ENCODE results near the gene CLEC9A.
"Not testable (repeated sequence)": the region's sequence is repeated elsewhere in the genome, so short reads cannot be mapped to it uniquely, and the experiment has no call there.

Gene CLEC9A

DNA sequence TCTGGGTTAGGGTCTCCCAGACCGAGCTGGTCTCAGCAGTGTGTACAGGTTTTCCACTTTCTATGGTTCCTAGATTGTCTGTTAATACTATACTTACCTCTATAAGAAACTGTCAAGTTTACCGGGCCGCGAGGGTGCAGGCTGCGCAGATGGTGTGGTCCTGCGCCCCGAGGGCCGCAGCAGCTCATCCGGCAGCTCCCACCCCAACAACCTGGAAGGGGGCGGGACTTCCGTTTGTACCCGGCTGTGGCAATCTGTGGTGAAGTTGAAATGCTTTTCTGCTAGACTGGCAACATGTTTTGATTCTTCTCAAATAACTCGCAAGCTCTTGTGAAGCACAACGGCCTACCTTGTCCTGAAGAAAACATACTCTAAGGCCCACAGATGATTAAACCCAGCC, at the start of gene CLEC9A:
TSS of gene CLEC9A (plus strand) at position 237 of the 400 bp plus-strand sequence. CDS start 22,006 bp downstream, outside the sequence.
- DNase-seq: no peak

- no peak for DNase-seq
Measured at GRCh38 chr12:9991876-9992275, 38.6 kb upstream of the CLEC9A start.

DNA sequence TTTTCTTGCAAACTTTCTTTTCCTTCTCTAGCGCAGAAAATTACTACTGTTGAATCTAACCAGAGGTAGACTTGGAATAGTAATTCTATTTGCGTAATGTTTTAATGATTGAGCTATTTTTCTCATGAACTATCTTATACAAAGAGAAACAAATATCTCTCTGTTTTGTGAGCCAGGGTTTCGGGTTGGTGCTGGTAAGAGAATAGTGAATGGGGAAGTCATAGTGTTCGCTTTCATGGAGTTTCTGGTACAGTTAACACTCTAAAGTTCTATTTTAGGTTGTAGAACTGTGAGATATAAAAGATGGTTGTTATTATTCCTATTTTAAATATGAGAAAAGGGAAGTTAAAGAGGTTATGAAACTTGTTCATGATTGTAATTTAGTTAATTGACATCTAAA, 38.2 kb upstream of the CLEC9A start:
- no peak for DNase-seq

DNA sequence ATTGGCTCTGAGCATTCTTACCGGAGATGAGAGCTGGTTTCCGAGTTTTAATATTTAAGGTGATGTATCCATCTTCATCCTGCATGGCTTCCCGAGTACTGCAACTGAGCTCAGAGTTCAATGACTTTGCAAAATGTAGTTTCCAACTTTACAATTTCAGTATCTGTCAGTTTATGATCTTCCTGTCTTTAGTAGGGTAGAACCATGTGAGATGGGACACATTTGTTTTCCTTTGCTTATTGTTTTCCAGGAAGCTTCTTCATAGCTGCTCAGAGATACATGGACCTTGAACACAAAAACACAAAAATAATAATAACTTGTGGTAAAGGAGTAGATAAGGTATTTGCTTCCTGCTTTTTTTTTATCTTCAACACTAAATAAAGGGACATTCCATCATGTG, 31.5 kb upstream of the CLEC9A start, which contains the start of gene CLEC1B:
TSS of gene CLEC1B (minus strand) at position 106 of the 400 bp plus-strand sequence. CDS start at position 85, 21 bp downstream.
- no peak for DNase-seq

- DNase-seq: no peak
Measured at GRCh38 chr12:10001171-10001776, 29.2 kb upstream of the CLEC9A start.

DNA sequence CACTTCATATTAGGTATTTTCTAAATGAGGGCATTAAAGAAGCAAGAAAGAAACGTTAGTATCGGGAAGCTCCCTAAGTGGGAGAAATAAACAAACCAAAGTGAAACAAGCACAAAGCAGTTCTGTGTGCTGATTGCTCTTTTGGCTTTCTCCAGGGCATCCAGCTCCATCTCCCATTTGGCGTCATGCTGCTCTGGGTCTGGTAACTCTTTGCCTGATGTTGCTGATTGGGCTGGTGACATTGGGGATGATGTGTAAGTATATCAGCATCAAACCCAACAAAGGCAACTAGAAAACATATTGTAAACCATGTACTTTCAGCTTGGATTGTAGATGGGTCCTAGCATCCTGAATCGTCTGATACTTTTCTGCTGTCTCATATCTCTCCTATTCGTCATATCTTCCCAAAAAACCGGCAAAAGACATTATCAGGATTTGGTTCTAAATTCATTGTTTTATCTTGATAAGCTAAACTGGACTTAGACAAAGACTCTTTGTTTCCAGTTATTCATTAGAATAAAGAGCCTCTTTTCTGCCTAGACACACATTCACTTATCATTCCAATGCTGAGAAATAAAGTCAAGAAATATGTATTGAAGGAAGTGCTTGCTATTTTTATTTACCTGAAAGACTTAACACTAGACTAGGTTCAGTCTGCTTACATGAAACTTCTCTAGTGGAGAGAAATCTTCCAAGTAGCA, 17.7 kb upstream of the CLEC9A start:
- DNase-seq: no peak

GRCh38 chr12:10015450-10015849, 15.0 kb upstream of the CLEC9A start:
- DNase-seq: no peak

DNA sequence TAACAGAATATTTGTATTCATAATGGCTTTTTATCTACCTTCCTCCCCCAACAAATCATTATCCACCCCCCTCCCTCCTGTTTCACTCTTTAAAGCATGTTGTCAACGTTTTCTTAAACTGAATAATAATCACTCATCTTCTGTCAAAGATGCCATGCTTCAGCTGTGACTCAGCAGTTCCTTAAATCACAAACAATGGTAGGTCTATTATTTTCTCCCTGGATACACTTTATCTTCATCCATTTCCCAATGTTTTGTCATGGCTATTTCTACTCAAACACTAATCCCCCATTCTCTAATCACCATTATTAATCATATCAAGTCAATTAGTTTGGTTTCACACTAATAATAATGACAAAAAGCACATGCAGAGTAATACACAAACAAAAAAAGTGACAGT, 13.6 kb upstream of the CLEC9A start:
- no peak for DNase-seq

GRCh38 chr12:10018386-10018785, 12.1 kb upstream of the CLEC9A start:
- no peak for DNase-seq

- no peak for DNase-seq
Measured at GRCh38 chr12:10021342-10021741, 9.1 kb upstream of the CLEC9A start.

DNA sequence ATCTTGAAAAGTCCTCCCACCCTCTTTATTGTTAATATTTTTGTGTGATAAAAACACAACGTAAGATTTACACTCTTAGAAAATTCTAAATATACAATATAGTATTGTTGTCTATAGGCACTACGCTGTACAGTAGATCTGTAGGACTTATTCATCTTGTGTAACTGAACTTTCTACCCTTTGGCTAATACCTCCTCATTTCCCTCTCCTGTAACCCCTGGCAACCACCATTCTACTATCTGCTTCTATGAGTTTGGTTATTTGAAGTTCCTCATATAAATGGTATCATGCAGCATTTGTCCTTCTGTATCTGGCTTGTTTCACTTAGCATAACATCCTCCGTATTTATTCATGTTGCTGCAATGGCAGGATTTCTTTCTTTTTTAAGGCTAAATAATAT, 5.2 kb upstream of the CLEC9A start:
- no peak for DNase-seq

DNA sequence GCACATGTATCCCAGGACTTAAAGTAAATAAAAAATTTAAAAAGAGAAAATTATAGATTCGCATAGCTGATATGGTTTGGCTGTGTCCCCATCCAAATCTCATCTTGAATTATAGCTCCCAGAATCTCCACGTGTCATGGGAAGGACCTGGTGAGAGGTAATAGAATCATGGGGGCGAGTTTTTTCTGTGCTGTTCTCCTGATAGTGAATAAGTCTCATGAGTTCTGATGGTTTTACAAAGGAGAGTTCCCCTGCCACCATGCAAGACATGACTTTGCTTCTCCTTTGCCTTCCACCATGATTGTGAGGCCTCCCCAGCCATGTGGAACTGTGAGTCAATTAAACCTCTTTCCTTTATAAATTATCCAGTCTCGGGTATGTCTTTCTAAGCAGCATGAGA, 3.8 kb upstream of the CLEC9A start:
- not testable (repeated sequence) for DNase-seq

- no peak for DNase-seq
Measured at GRCh38 chr12:10027311-10027710, 3.2 kb upstream of the CLEC9A start.

DNA sequence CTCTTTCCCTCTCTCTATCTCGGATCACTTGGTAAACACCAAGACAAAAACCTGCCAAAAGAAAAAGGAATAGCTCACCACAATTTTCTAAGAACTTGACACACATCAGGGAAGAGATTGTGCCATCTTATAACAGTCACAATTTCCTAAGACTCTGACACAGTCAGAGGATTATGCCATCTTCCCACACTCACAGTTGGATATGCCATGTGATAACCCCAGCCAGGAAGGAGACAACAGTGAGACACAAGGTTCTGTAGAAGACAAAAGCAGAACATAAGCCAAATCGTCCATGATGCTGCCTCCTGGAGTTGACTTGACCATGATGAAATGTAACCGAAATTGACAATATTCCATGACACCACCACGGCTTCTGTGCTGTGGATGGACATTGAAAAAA, 2.8 kb upstream of the CLEC9A start:
- DNase-seq: no peak

GRCh38 chr12:10031321-10031720, 839 bp downstream of the CLEC9A start:
- no peak for DNase-seq

GRCh38 chr12:10031771-10032175, 1.3 kb downstream of the CLEC9A start:
- DNase-seq: no peak

DNA sequence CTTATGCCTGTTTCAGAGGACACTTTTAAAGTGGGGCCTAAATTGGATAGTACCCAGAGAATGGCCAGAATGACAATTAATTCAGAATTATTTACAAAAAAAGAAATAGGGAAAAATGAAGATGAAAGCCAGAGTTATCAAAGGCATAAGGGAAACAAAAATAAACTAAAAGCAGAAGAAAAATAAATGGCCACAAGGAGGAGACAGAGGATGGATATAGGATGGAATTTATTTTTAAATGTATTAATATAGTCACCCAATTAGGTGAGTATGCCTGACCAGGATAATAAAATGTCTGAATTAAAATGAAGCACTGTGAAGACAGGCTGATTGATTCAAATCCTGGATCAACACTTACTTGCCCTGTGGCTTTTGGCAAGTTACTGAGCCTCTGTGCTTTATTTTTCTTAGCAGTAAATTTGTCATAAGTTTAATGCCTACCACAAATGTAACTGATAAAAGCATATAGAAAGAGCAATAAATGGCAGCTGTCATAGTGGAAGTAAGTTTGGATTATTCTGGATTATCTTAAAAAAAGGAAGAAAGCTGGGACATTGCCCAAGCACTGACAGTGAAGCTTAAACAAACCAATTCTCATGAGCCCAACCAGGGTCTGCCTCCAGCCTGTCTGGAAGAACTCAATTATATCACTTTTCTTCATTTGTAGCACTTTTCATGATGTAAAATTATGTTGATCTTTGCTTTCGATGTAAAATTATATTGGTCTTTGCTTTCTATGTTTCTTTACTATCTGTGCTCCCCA, 3.5 kb downstream of the CLEC9A start:
- no peak for DNase-seq

GRCh38 chr12:10042167-10042566, 11.7 kb downstream of the CLEC9A start:
- DNase-seq: no peak

- DNase-seq: no peak
Measured at GRCh38 chr12:10048526-10048925, 18.0 kb downstream of the CLEC9A start.

DNA sequence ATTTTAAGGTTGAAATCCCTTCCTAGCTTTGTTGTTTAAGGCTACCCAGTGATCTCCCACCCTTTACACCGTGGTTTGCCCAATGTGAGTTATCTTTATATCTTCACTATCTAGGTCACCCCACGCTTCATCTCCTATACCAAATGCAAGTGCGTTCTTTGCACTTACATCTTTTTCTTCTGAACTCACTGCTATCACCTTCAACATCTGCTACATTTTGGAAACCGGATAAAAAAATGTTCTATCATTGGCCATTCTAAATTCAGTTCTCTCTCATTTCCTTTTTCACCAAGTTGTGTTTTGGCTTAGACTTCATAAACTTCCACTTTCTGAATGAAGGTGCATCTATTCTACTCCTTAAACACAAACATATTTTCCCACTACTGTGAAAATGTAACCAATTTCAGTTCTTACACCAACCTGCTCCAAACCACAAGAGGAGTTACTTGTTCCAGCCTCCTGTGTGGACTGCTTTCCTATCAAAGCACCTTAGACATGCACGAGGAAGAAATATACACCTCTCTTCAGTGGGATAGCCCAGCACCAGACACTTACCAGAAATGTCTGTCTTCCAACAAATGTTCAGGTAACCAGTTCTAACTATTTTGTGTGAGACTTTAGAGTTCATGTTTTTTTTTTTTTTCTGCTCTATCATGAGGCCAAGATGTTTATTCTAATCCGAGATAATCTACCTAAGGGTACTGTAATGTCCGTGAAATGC, 21.9 kb downstream of the CLEC9A start:
- DNase-seq: no peak

DNA sequence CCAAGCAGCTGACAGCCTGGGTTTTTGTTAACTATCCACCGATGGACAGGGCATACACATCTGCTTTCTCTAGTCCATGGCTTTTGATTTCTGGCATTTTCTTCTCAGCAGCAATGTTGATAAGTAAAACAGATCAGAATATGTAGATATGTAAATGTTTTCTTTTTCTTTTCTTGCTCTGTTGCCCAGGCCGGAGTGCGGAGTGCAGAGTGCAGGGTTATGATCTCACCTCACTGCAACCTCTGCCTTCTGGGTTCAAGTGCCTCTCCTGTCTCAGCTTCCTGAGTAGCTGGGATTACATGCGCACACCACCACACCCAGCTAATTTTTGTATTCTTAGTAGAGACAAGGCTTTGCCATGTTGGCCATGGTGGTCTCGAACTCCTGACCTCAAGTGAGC, 27.9 kb downstream of the CLEC9A start:
- no peak for DNase-seq

DNA sequence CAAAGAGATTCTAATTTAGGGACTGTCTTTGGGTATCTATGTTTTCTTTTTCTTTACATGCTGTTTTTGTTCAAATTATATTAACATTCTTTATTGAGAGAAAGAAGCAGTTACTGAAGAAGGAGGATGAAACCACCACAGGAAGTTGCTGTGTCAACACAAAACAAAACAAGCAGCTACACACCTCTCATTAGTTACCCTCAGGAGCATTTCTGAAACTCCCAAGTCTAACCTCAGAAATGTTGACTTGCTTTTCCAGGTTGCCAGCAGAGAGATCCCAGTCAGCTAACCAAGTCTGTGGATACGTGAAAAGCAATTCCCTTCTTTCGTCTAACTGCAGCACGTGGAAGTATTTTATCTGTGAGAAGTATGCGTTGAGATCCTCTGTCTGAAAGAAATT, 34.8 kb downstream of the CLEC9A start:
- DNase-seq: no peak

DNA sequence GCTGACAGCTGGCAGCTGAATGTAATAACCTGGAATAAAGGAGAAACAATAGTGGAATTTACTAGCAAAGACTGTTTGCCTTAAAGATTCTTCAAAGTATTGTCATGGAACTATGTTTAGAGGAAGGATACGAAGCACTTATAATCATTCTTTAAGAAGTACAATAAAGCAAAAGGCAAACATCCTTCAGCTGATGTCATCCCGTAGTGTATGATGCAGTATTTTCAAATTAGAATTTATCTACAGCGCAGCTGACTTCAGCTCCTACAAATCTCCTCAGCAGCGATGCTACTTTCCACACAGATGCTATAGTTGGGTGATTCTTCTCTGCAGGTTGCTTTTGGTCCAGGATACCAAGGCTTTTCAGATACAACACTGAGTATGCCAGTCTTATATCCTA, 36.8 kb downstream of the CLEC9A start:
- no peak for DNase-seq
